ENCODE data around the gene KDM2B.
"Not testable (repeated sequence)": the region's sequence is repeated elsewhere in the genome, so short reads cannot be mapped to it uniquely, and the experiment has no call there.

KDM2B gene

DNA sequence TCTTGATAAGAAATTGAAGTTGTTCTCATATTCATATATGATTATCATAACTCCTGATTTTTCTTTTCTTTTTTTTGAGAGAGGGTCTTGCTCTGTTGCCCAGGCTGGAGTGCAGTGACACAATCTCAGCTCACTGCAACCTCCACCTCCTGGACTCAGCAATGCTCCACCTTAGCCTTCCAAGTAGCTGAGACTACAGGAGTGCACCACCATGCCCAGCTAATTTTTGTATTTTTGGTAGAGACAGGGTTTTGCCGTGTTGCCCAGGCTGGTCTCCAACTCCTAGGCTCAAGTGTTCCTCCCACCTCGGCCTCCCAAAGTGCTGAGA, 2.5 kb upstream of the KDM2B start:
- DNase-seq, result not testable (repeated sequence)

DNA sequence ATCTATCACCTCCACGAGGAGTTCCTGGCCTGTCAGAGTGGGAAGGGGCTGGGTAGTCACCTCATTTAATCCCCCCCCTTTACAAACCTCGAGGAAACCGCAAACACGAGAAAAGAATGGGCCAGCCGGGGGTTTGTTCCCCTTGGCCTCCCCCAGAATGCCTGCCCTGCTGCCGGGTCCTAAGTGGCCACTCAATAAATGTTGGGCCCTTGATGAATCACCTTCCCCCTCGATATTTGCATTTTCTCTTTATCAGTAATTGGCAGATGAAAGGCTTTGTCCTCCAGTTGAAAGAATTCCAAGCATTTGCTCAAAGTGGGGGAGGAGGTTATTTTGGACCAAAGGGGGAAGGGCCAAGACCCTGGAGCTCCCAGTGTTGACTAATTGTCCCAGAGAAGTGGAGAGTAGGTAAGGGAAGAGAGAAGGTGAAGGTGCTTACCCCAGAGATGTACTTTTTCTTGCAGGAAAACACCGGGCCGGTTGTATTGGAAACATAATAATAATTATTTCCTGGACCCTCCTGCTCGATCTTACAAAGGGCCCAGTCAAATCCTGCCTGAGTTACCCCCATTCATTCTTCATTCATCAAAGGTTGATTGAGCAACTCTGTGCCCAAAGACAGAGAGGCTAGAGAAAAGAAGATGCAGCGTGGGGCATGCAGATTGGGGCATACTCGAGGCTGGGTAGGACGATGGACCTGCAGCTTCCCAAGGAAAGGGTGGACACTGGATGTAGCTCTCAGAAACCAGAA, 1.9 kb upstream of the KDM2B start:
- DNase-seq, result no peak

DNA sequence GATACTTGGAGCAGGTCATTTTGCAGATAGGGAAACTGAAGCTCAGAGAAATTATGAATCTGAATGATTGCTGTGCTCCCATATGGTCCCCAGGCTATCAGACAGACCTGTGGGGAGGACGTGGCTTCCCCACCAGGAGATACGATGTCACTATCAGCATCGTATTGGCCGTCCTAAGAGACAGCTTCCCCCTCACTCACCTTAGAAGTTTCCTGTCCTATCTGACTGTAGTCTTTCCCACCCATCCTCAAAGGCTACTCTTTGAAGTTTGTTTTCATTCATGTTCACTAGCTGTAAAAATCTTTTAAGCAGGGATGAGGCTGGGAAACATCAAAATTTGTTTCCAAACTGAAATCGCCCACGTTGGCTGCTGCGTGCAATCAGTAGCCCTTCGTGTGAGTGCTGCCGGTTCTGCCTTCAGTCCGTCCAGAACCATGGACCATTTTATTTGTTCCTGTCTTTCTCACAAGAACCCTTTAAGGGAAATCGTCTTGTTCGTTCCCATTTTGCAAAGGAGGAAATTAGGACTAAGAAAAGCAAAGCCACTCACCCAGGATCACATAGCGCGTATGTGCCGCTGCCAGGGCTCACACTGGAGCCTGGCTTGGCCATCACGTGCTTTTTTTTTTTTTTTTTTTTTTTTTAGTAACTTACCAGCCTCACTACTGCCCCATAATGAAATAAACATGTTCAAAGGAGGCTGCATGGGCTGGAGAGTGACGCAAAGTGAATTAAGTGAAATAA, 1.0 kb upstream of the KDM2B start:
- no peak for DNase-seq

DNA sequence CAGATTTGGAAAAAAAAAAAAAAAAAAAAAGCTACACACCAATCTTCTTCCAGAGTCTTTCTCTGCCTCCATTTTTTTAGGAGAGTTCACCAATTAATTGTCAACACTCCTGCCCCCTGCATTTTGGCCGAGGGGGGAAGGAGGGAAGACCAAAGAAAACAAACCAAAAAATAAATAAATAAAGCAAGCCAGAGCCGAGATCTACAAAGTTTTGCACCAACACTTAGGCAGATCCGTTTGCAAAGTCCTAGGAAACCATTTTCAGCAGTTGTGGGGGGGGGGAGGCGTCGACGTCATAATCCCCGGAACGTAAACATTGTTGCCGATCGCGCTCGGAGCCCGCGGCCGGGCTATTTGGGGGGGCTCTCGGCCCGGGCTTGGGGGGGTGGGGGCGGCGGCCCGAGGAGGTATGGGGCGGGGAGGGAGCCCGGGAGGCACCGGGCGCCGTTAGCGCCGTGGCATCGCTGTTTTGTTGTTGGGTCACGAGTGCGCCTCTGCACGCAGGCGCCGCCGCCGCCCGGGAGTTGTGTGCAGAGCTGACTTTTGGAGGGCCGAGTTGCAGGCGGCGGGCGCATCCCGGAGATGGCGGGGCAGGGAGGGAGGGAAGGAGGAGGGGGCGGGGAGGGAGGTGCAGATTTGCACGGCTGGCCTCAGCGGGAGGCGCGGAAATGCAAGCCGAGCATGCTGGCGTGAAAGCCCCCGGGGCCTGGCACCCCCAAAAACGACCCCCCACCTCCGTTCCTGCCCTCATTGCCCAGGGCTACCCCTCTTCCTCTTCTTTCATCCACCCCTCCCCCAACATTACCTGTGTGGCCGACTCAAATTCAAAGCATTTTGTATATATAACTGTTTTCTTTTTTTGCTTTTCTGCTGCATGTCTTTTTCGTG, 598 bp downstream of the KDM2B start:
- DNase-seq, result peak; percentile 78

DNA sequence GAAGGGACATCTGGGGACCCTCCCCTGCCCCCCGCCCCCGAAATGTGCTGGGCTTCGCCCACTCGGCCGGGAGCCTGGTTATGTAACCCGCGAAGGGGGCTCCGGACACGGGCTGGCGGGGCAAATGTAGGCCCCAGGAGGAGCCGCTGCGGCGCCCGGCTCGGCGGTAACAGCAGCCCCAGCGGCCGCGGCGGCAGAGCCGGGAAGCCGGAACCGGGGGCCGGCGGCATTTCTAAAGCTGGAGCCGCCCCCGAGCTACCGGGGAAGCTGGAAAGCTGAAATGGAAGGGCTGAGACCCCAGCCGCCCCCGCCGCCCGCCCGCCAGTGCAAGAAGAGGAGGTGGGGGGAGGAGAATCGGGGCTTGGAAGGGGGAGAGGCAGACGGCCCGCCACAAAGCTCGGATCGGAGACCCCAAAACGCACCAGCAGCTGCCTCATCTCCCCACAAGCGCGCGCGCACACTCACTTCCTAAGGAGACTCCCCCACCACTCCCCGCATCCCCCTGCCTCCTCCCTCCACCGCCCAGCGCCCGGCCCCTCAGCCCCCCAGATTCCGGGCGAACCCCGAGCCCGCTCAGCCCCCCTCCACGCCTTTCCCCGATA, 1.5 kb downstream of the KDM2B start:
- DNase-seq, result peak; percentile 23

DNA sequence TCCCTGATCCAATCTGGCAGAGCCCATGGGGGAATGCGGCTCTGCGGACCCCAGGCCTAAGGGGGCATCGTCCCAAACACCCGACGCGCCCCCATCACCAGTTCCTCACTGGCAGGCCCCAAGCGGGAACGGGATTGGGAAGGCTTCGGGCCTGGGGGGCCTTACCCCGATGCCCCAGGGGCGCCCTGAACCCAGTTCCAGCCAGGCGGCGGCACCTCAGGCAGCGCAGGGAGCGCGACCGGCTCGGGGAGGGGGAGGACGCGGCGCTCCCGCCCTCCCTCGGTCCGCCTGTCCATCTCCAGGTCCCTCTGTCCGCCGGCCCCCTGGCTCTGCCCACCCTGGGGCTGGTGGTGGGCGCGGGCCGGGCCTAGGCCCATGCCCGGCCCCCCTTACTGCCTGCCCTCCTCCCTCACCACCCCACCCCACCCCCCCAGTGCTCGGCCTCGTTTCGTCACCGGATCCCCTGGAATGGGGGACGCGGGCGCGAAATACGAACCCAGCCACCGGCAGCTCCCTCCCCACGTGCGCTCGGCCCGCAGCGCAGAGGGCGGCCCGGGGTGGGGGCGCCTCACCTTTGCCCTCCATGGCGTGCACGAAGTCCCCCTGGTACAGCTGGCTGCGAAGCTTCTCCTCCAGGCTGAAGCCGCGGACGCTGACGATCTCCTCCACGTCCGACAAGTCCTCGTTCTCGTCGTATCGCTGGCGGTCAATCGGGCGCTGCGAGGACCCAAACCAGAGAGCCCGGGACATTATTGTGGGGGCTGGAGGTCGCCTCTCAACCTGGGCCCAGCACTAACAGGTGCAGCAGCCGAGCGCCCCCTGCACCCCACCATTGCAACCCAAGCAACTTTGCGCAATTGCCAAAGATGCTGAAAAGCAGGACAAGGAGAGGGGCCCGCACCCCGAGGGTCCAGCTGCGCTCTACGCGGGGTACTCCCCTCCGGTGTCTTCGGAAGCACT, 2.3 kb downstream of the KDM2B start:
- no peak for DNase-seq

DNA sequence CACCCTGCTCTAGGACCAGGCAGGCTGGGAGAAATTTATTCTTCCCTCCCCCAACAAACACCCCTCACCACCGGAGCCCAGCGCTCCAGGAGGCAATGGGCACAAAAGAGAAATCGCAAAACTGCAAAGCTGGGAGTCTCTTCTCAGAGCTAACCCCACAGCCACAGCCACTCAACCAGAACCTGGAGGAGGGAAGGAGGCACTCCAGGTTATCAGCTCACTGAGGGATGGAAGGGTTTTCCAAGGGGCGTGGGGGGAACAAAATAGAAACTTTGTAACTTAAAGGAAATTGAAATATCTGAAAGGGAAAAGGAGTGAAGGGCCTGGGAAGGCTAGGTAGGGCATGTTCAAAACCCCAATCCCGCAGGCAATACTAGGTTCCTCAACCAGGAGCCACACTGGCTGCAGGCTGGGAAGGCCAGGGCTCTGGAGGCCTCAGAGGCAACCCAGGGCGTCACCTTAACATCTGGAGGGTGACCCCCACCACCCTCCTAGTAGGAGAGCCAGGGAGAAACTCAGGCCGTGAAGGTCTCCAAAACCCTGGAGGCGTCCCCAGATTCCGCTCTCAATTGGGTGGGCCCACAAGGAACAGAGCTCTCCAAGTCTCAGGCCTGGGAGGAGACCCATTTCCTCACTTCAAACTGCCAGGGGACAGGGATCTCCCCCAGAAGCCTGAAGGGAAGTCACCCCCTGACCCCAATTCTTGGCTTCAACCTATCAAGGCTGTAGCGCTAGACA, 3.2 kb downstream of the KDM2B start:
- no peak for DNase-seq

DNA sequence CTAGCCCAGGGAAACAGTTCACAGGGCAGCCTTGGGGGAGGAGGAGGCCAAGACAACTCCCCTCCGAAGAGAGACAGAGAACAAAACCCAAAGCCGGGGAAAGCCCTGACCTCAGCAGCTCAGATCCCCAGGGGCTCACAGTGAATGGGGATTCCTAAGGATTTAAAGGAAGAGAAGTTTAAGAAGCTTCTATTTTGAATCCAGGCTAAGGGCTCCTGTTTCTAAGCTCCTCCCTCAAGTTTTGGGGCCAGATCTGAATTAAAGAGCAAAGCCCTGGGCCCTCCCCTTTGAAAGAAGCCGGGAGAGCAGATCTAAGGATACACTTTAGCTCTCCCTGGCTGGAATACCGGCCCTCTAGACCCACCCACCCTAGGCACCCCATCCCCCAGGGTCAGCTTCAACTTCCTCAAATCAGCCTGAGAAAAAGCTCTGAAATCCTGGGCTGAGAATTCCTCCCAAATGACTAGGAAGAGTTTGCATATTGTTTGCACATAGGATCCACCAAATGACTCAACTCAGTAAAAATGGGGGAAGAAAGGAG, 3.9 kb downstream of the KDM2B start:
- DNase-seq, result no peak

DNA sequence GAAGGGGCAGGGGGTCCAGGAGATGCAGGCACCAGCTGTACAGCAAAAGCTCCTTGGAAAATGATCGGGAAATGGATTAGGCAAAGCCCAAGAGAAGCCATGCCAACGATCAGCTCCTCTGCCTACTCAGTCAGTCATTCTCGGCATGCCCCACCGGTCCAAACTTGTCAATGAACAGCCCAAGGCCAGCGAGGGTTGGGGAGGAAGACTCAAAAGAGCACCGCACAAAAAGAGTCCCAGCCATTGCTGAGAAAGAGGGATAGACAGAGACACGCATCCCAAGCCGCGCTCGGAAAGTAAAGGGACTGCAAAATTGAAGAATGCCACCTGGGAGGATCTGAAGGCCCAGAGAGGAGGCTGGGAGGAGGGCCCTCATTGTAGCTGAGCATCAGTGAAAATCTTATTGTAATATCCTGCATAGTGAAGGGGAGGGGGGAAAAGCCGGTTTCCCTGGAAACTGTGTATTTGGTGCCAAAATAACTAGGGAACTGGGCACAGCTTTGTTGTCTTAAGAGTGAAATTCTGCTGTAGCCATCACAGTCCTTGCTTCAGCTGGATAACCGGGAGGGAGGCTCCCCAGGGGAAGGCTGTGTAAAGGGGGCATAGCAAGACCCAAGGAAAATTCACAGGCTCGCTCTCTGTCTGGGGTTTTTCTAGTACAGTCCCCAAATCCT, 4.7 kb downstream of the KDM2B start:
- no peak for DNase-seq

DNA sequence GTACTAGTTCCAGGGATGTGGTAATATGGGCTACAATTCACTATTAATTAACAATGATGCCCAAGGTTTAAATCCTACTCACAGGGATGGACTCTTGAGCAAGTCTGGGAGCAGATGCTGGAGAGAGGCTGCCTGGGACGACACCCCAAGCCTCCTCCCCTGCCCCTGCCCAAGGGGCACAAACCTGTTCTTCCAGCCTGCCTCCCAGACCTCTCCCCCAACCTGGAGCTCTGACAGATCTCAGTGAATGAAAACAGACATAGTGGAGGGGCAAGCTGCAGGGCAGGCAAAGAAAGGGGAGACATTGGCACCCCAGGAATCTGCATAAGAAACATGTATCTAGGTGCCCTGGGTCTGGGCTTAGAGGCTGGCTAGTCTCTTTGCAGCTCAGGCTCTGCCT, 5.8 kb downstream of the KDM2B start:
- DNase-seq, result no peak

DNA sequence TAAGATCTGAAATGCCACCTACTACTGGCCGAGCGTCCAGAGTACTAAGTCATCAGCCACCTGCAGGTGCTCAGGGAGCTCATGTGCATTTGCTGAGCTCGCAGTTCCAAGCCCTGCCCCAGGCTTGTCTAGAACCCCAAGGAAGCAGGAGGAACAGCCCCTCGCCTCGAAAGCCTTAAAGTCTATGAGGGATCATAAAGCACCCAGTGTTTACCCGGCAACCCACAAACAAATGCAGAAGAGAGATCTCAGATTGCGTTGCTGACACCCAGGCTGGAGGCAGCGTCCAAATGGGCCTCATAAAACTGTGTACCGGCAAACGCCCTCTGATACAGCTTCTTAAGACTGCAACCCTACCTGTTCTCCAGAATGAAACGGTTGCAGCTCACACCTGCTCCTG, 6.8 kb downstream of the KDM2B start:
- peak; percentile 31 for DNase-seq

DNA sequence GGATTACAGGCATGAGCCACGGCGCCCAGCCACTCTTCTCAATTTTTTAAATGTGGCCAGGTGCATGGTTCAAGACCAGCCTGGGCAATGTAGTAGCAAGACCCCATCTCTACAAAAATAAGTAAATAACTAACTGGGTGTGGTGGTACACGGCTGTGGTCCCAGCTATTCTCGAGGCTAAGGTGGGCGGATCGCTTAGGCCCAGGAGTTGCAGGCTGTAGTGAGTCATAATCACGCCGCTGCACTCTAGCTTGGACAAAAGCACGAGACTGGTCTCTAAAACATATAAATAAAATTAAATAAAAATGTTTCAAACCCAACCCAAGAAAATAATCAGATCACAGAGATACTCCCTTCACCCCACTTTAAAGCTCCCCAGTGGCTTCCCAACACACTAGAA, 8.9 kb downstream of the KDM2B start:
- DNase-seq, result no peak

DNA sequence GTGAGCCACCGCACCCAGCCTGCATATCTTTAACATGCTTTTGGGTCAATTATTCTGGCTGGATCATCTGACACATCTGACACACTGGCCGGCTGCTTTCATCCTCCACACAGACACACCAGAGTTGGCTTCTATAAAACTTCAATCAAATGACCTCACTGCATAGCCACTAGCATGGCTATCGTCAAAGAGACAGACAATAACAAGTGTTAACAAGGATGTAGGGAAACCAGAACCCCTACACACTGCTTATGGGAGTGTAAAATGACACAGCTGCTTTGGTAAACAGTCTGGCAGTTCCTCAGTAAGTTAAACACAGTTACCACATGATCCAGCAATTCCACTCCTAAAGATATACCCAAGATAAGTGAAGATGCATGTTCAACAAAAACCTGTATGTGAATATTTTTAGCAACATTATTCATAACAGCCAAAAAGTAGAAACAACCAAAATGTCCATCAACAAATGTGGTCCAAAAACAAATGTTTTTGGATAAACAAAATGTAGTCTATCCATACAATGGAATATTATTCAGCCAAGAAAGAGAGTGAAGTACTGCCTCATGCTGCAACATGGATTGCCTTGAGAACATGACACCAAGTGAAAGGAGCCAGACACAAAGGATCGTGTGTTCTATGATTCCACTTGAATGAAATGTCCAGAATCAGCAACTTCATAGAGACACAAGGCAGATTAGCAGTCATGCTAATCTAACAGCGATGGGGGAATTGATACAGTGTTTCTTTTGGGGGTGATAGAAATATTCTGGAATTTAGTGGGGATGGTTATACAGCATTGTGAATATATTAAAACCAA, 10.1 kb downstream of the KDM2B start:
- DNase-seq, result no peak

DNA sequence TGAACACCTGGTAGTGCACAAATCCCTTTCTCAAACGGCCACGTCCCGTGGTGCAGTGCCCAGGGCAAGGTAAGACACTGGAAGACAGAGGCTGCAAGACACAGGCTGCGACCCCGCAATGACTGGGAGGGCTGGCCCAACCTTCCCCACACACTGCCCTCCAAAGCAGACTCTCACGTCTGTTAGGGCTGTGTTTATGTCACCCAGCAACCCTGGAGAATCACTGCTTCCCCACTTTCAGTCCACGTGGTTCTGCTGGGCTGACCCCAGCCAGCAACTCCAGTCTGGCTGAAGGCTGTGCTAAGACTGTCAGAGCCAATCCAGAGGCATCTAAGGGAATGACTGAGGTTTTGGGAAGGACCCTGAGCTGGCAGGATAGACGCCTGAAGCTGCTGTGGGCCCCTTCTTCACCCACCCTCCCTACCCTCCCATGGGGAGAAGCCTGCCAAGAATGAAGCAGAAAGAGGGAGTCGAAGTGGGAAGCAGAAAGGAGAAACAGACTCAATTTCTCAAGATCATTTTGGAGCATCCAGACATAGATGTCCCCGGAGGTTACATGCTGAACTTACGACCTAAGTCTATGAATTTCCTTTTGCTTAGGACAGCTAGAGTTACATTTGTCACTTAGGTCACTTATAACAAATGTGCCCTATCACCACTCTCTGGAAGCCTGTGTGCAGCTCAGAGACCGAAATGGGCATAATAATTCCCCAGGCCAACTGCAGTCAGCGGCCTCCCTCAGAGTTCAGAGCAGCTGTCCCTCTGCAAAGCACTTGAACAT, 11.7 kb downstream of the KDM2B start:
- DNase-seq, result peak; percentile 26

DNA sequence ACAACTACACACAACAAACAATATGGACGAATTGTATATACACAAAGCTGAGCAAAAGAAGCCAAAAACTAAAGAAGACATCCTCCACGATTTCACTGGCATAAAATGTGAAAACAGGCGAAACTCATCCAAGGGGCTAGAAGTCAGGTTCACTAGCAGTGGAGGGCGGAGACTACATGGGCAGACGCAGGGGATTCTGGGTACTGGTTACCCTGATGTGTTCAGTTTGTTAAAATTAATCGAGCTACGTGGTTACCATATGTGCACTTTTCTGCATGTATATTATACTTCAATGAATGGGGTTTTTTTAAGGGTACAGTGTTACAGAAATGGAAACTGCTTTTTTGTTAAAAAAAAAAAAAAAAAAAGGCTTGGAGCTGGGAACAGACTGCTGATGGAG, 12.3 kb downstream of the KDM2B start:
- peak; percentile 6 for DNase-seq

DNA sequence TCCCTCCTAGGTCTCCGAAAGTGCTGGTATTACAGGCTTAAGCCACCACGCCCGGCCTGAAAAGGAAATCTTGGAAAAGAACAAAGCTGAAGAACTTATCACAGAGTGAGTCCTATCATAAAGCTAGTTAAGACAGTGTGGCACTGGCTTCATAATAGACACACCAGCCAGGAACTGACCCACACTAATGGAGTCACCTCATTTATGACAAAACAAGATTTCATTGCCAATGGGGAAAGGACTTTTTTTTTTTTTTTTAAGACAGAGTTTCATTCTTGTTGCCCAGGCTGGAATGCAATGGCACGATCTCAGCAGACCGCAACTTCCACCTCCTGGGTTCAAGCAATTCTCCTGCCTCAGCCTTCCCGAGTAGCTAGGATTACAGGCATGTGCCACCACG, 15.7 kb downstream of the KDM2B start:
- no peak for DNase-seq

DNA sequence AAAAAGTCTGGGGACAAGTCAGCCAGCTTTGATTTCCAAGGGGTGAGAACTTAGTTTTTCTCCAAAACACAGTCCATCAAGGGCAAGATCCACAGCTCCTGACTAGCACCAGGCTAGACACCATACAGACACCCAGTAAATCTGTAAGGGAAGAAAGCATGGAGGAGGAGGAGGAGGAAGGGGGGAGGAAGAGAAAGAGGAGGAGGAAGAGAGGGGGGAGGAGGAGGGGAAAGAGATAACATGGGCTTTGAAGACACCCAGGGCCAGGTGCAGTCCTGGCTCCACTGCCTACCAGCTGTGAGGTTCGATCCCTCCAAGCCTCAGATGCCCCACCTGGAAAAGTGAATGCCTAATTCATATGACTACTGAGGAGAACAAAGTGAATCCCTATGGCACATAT, 18.3 kb downstream of the KDM2B start:
- no peak for DNase-seq

DNA sequence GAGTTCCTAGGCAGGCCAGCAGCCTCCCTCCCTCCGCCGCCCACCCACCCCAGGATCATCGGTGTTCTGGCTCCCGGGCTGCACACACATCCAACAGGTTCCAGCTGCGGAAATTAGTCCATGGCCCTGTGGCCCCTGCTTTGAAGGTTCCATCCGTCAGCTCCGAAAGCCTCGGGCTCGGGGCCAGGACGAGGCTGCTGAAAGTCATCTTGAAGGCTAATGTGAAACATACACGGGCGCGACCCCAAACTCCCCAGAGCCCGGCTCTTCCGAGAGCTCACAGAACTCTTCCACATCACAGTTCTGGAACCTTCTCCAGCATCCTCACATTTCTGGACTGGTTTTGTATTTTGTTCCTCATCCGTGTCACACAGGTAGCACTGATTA, 19.8 kb downstream of the KDM2B start:
- DNase-seq, result no peak
